Karpas-422 (cell line): ENCODE results near the gene TECR. TPM values are rescaled to one million over a fixed set of nuclear protein-coding genes. Genes with fewer than 3 reads are reported as not detected.
"Not testable (repeated sequence)": the region's sequence is repeated elsewhere in the genome, so short reads cannot be mapped to it uniquely, and the experiment has no call there.

ENCODE experiments used
- DNase-seq: peaks from one replicate; pipeline ENCODE4 v3.0.0-alpha.2; 2015
- H2AFZ ChIP-seq: fragments of 200-600 bp; sonication (generic); 2 replicates; pipeline ENCODE4 v1.6.1; 2014; ENCODE audit warnings: antibody characterized with exemption, low read length, mixed read lengths
- H3K27ac ChIP-seq: fragments of 200-600 bp; sonication (generic); 2 replicates; pipeline ENCODE4 v1.5.1; 2014; ENCODE audit warnings: mild to moderate bottlenecking, low read length, moderate library complexity
- H3K27me3 ChIP-seq: fragments of 200-600 bp; sonication (generic); 2 replicates; pipeline ENCODE4 v1.6.1; 2014; ENCODE audit warnings: low read length, mixed read lengths
- H3K36me3 ChIP-seq: fragments of 200-600 bp; sonication (generic); 2 replicates; pipeline ENCODE4 v1.6.1; 2014; ENCODE audit warnings: low read length, mixed read lengths; ENCODE audit not compliant: insufficient read depth
- H3K4me1 ChIP-seq: fragments of 200-600 bp; sonication (generic); 2 replicates; pipeline ENCODE4 v1.6.1; 2014; ENCODE audit warnings: mild to moderate bottlenecking, low read length, mixed read lengths
- H3K4me2 ChIP-seq: fragments of 200-600 bp; sonication (generic); 2 replicates; pipeline ENCODE4 v1.6.1; 2014; ENCODE audit warnings: low read length, low read depth, mild to moderate bottlenecking; ENCODE audit not compliant: poor library complexity, severe bottlenecking
- H3K4me3 ChIP-seq: fragments of 200-600 bp; sonication (generic); 2 replicates; pipeline ENCODE4 v1.5.1; 2014; ENCODE audit warnings: mild to moderate bottlenecking, antibody characterized with exemption, low read length, mixed read lengths
- H3K79me2 ChIP-seq: fragments of 200-600 bp; sonication (generic); 2 replicates; pipeline ENCODE4 v1.6.1; 2014; ENCODE audit warnings: mild to moderate bottlenecking, low read length, mixed read lengths
- H3K9ac ChIP-seq: fragments of 200-600 bp; sonication (generic); 2 replicates; pipeline ENCODE4 v1.6.0; 2014; ENCODE audit warnings: low read length
- H3K9me2 ChIP-seq: fragments of 200-600 bp; sonication (generic), shearing (Covaris generic); replicated peaks from 2 replicates; pipeline ENCODE4 v1.6.0; 2014; ENCODE audit warnings: mild to moderate bottlenecking, low read length, moderate library complexity; ENCODE audit not compliant: insufficient read depth
- H3K9me3 ChIP-seq: fragments of 300-700, 200-600 bp; sonication (generic); 2 replicates; pipeline ENCODE4 v1.6.1; 2014; ENCODE audit warnings: low read length, mixed read lengths
- H4K20me1 ChIP-seq: fragments of 200-600 bp; sonication (generic); 2 replicates; pipeline ENCODE4 v1.6.1; 2014; ENCODE audit warnings: mild to moderate bottlenecking, antibody characterized with exemption, low read length, low read depth; ENCODE audit not compliant: insufficient read depth
- small RNA-seq: library from RNA; depleted of rRNA; stranded (forward); fragments of <200 nt; gene quantifications from one replicate; pipeline ENCODE3, GENCODE V24; 2014
- total RNA-seq: library from RNA; depleted of rRNA; stranded (reverse); fragments of >200 nt; shearing (Covaris generic); gene quantifications from 2 replicates; pipeline ENCODE4 v1.2.3, GENCODE V29; 2014; ENCODE audit warnings: low replicate concordance; rRNA removed

Gene TECR
- total RNA-seq, 1 experiment from 2014 or later, result 81.4 TPM

DNA sequence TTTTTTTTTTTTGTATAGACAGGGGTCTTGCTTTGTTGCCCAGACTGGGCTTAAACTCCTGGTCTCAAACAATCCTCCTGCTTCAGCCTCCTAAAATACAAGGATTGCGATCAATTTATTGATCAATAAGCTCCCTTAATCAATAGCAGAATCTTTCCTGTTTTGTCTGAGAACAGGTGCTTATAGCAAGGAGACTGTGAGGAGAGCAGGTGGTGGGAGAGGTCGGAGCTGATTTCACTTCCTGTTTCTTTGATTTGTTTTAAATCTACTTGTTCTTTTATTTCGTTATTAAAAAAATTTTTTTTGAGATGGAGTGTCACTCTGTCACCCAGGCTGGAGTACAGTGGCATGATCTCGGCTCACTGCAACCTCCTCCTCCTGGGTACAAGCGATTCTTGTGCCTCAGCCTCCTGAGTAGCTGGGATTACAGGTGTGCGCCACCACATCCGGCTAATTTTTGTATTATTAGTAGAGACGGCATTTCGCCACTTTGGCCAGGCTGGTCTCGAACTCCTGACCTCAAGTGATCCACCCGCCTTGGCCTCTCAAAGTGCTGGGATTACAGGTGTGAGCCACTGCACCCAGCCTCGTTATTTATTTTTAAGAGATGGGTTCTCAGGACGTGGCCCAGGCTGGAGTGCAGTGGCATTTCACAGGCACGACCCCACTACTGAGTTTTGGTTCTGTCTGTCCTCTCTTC, 84.2 kb downstream of the TECR start:
- not testable (repeated sequence) for H3K9me2 ChIP-seq, H3K27me3 ChIP-seq, H3K9ac ChIP-seq, H2AFZ ChIP-seq, H3K4me3 ChIP-seq, H3K9me3 ChIP-seq, H3K36me3 ChIP-seq, H4K20me1 ChIP-seq, H3K79me2 ChIP-seq, H3K27ac ChIP-seq
- DNase-seq, result peak; percentile 66
- H3K4me1 ChIP-seq, result peaks cover 16% of the 10 kb centered on the region
- peak overlapping the region; percentile 13 for H3K4me2 ChIP-seq

DNA sequence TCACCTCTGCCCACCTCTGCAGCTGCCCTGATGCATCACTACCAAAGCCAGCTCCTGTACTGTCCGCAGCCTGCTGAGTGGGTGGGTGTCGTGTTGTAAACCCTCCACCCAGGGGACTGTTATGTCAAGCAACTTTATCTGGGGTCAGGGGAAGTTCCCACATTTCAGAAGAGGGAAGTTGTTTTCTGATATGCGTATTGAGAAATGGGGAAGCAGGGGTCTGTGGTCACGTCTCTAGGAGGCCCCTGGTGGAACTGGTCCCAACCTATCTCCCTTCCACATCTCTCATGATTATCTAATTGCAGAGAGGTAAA, 84.7 kb downstream of the TECR start:
- no peak overlapping the region for H3K27ac ChIP-seq
- no peak overlapping the region for H3K9ac ChIP-seq
- H3K4me2 ChIP-seq, result peak overlapping the region; percentile 13
- H2AFZ ChIP-seq, result no peak overlapping the region
- no peak overlapping the region for H3K4me3 ChIP-seq
- no peaks in the 10 kb centered on the region for H3K79me2 ChIP-seq
- DNase-seq, result peak; percentile 43
- H3K27me3 ChIP-seq, result no peaks in the 10 kb centered on the region
- H3K36me3 ChIP-seq, result no peaks in the 10 kb centered on the region
- H4K20me1 ChIP-seq, result no peaks in the 10 kb centered on the region
- H3K4me1 ChIP-seq, result peaks cover 16% of the 10 kb centered on the region
- H3K9me3 ChIP-seq, result no peaks in the 10 kb centered on the region
- H3K9me2 ChIP-seq, result no peaks in the 10 kb centered on the region

Small RNA genes within 50 kb of the gene (small RNA-seq; reads per million reads assigned to genes)
- not detected for gene RN7SL842P
- not detected for gene SNRPGP15

Other genes with a start within 250 kb of the TECR start
- not detected in 2 replicates for gene ADGRE5, start 148.2 kb upstream of the TECR start, total RNA-seq
- 92.4 and 151 TPM in 2 replicates for gene DDX39A, start 110.3 kb upstream of the TECR start, total RNA-seq
- 66.3 and 186 TPM in 2 replicates for gene PKN1, start 96.3 kb upstream of the TECR start, total RNA-seq
- gene PTGER1, start 54.2 kb upstream of the TECR start, total RNA-seq, result not detected in 2 replicates
- 1.9 and 4.6 TPM in 2 replicates for gene GIPC1, start 33.5 kb upstream of the TECR start, total RNA-seq
- gene DNAJB1, start 11.2 kb upstream of the TECR start, total RNA-seq, result 39.7 and 49.0 TPM in 2 replicates
- 230 and 370 TPM in 2 replicates for gene NDUFB7, start 42.5 kb downstream of the TECR start, total RNA-seq
- 7.4 and 17.6 TPM in 2 replicates for gene CLEC17A, start 53.5 kb downstream of the TECR start, total RNA-seq
- gene ADGRE3, start 145.2 kb downstream of the TECR start, total RNA-seq, result 0.30 TPM in 1 of 2 replicates, not detected in the other
- gene ZNF333, start 160.5 kb downstream of the TECR start, total RNA-seq, result 22.2 and 27.9 TPM in 2 replicates
- gene ADGRE2, start 249.0 kb downstream of the TECR start, total RNA-seq, result not detected in 2 replicates